ENCODE results near the gene TSSK2. TPM values are rescaled to one million over a fixed set of nuclear protein-coding genes. Genes with fewer than 3 reads are reported as not detected.

The TSSK2 gene
- total and polyA plus RNA-seq, 4 donors: 0.08 to 0.25 (median 0.08) TPM; not detected in 1

DNA sequence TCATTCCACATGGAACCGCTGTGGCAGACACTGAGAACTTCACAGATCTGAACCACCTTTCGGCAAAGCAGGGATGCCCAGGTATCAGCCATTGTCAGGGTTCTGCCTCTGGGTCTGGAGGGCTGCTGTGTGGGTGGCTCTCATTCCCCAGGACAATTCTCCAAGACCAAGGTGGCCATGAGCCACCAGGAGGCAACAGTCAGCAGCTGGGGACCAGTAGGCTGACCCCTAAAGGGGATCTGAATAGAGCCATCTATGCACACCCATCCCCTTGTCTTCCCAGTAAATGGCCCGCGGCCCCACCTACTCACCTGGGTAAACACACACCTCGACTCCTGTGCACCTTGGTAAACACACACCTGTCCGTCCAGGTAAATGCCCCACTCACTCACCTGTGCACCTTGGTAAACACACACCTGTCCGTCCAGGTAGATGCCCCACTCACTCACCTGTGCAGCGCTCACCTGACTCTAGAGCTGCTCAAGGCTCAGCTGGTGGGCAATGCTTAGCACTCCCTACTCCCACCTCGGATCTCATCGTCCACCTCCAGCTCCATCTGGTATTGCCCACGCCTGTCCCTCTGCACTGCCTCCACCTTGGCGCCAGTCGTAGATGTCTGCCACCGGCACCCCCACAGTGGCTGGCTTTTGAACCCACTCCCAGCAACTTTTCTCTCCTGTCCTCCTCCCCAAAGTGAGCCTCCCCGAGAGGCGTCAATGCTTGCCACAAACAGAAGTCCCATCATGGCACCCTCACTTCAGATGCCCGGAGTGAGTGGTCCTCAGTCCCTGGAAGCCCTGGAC is 37.2 kb downstream of the TSSK2 start:
- ATAC-seq (ENCODE audit: insufficient read depth, low FRiP score) (no peak), DNase-seq (peak in 1 of 3 donors; percentile 7)
- no peaks in the 10 kb centered on the region for H3K9me3 ChIP-seq (ENCODE audit: control insufficient read depth in 4 of 4, insufficient read depth in 3 of 4, low read length in 3 of 4)
- H3K4me3 ChIP-seq: no peak overlapping the region
- H3K27me3 ChIP-seq (ENCODE audit: control insufficient read depth in 3 of 3, insufficient read depth in 3 of 3, low read length in 2 of 3): peaks cover 0 to 38% (median 18%) of the 10 kb centered on the region in 3 donors
- WGBS, 2 donors: 60 to 72% methylated on average over 17 of the region's 17 CpGs
- H3K4me1 ChIP-seq (ENCODE audit: control insufficient read depth in 5 of 5, insufficient read depth in 5 of 5, low read length in 5 of 5): peaks cover 2 to 26% (median 8%) of the 10 kb centered on the region in 5 donors
- TF ChIP-seq, protein P1, sequence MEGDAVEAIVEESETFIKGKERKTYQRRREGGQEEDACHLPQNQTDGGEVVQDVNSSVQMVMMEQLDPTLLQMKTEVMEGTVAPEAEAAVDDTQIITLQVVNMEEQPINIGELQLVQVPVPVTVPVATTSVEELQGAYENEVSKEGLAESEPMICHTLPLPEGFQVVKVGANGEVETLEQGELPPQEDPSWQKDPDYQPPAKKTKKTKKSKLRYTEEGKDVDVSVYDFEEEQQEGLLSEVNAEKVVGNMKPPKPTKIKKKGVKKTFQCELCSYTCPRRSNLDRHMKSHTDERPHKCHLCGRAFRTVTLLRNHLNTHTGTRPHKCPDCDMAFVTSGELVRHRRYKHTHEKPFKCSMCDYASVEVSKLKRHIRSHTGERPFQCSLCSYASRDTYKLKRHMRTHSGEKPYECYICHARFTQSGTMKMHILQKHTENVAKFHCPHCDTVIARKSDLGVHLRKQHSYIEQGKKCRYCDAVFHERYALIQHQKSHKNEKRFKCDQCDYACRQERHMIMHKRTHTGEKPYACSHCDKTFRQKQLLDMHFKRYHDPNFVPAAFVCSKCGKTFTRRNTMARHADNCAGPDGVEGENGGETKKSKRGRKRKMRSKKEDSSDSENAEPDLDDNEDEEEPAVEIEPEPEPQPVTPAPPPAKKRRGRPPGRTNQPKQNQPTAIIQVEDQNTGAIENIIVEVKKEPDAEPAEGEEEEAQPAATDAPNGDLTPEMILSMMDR (IDR thresholded peaks at IDR 0.05; ENCODE audit: control extremely low read depth, extremely low read depth): no peak
- peaks cover 0 to 2% (median 0%) of the 10 kb centered on the region in 4 donors for H3K36me3 ChIP-seq (ENCODE audit: control insufficient read depth in 4 of 4, insufficient read depth in 4 of 4, low read length in 4 of 4)
- no peak overlapping the region for H3K9ac ChIP-seq (ENCODE audit: insufficient read depth in 1 of 2, low read length in 2 of 2)
- no peak overlapping the region for H3K27ac ChIP-seq (ENCODE audit: low read depth in 1 of 2, low read length in 1 of 2)

DNA sequence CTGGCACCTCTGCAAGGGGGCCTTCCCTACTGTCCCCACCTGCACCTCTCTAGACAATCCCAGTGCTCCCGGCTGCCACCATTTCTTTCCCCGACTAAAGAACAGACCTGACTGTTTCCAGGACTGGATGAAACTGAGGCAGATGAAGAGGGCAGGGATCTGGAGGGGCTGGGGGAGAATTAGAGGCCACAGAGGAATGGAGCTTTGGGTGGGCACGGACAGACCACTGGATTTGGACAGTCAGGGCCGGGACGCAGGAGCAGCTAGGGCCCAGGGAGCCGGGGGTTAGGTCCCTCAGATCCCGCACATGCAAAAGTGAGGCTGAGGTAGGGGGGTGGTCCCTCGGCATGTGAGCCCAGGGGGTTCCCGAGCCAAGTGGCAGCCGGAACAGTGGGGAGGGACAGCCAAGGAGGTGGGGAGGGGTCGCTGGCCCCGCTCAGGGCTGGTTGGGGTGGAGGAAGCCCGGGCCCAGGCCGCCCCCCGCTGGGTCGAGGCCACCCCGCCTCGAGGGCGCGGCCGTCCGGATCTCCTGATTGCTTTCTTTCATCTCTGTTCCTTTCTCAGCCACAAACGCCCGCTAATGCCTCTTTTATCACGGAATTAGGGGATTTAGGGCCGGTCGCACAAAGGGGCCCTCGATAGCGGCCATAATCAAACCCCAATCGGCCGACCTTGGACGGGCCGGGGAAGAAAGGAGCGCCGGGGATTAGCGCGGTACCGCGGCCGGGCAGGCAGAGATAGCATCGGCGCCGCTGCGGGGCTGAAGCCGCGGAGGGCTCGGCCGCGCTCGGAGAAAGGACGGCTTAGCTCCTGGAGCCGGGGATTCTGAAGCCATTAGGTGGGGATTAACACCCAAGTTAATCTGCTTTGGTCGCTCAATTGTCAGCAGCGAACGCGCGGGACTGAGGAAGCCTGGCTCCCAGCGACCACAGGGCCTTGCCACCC is 38.2 kb downstream of the TSSK2 start:
- H3K27ac ChIP-seq (ENCODE audit: low read depth in 1 of 2, low read length in 1 of 2): no peak overlapping the region
- no peak overlapping the region for H3K9ac ChIP-seq (ENCODE audit: insufficient read depth in 1 of 2, low read length in 2 of 2)
- ATAC-seq (ENCODE audit: insufficient read depth, low FRiP score) (no peak), DNase-seq (no peak)
- peaks cover 0 to 38% (median 18%) of the 10 kb centered on the region in 3 donors for H3K27me3 ChIP-seq (ENCODE audit: control insufficient read depth in 3 of 3, insufficient read depth in 3 of 3, low read length in 2 of 3)
- peaks cover 0 to 2% (median 0%) of the 10 kb centered on the region in 4 donors for H3K36me3 ChIP-seq (ENCODE audit: control insufficient read depth in 4 of 4, insufficient read depth in 4 of 4, low read length in 4 of 4)
- WGBS, 2 donors: 7% methylated on average over 58 of the region's 58 CpGs
- H3K9me3 ChIP-seq (ENCODE audit: control insufficient read depth in 4 of 4, insufficient read depth in 3 of 4, low read length in 3 of 4): no peaks in the 10 kb centered on the region
- H3K4me1 ChIP-seq (ENCODE audit: control insufficient read depth in 5 of 5, insufficient read depth in 5 of 5, low read length in 5 of 5): peaks cover 4 to 27% (median 11%) of the 10 kb centered on the region in 5 donors
- TF ChIP-seq, protein P1 (IDR thresholded peaks at IDR 0.05; ENCODE audit: control extremely low read depth, extremely low read depth): no peak
- no peak overlapping the region for H3K4me3 ChIP-seq

DNA sequence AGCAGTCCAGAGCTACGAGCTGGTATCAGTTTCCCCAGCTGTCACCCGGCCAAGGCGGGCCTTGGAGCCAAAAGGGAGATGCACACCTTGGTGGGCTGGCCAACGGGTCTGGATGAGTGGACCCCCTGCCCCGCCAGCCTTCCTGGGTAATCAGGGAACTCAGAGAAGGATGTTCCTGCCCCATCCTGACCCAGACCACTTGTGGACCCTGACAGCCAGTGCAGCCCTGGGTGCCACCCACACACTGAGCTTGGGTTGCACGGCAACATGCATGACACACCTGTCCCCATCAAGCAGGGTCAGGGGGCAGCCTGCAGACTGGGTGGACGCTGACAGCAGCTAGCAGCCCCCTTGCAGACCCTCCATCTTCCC is 38.8 kb downstream of the TSSK2 start:
- Histone ChIP-seq H3K27ac (ENCODE audit: low read depth in 1 of 2, low read length in 1 of 2) (no peak overlapping the region), H3K36me3 (ENCODE audit: control insufficient read depth in 4 of 4, insufficient read depth in 4 of 4, low read length in 4 of 4) (peaks cover 0 to 2% (median 0%) of the 10 kb centered on the region in 4 donors), H3K27me3 (ENCODE audit: control insufficient read depth in 3 of 3, insufficient read depth in 3 of 3, low read length in 2 of 3) (peaks cover 0 to 38% (median 18%) of the 10 kb centered on the region in 3 donors), H3K9me3 (ENCODE audit: control insufficient read depth in 4 of 4, insufficient read depth in 3 of 4, low read length in 3 of 4) (no peaks in the 10 kb centered on the region), H3K9ac (ENCODE audit: insufficient read depth in 1 of 2, low read length in 2 of 2) (no peak overlapping the region), H3K4me3 (no peak overlapping the region), H3K4me1 (ENCODE audit: control insufficient read depth in 5 of 5, insufficient read depth in 5 of 5, low read length in 5 of 5) (peaks cover 4 to 31% (median 11%) of the 10 kb centered on the region in 5 donors)
- ATAC-seq (ENCODE audit: insufficient read depth, low FRiP score) (no peak), DNase-seq (no peak)
- 50 to 66% methylated on average over 7 of the region's 7 CpGs for WGBS, 2 donors
- TF ChIP-seq, protein P1 (IDR thresholded peaks at IDR 0.05; ENCODE audit: control extremely low read depth, extremely low read depth): no peak

Data from lung (tissue), 12 donors.